GM19238 (cell line): ENCODE data around the gene CNTROB.

ENCODE experiments used
- DNase-seq: peaks from one replicate; pipeline ENCODE4 v3.0.0; 2011; ENCODE audit warnings: low spot score; ENCODE audit not compliant: insufficient read length

Gene CNTROB

GRCh38 chr17:7909089-7909488 is 22.9 kb upstream of the CNTROB start:
- DNase-seq = no peak

- no peak for DNase-seq
Observed at GRCh38 chr17:7910281-7910680, 21.7 kb upstream of the CNTROB start.

DNA sequence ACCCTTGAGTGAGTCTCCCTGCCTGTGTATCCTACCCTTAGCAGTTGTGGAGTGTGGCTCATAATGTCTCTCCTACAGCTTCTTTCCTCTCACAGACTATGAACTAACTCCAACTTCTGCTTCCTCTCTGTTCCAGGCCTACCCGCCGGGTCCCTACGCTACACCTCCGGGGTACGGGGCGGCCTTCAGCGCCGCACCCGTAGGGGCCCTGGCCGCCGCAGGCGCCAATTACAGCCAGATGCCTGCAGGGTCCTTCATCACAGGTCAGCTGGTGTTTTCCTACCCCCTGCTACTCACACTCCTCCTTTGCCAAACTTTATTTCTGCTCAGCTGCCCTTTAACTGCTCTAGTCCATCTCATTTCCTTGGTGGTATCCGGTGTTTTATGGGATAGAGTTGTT is 21.3 kb upstream of the CNTROB start:
- no peak for DNase-seq

DNA sequence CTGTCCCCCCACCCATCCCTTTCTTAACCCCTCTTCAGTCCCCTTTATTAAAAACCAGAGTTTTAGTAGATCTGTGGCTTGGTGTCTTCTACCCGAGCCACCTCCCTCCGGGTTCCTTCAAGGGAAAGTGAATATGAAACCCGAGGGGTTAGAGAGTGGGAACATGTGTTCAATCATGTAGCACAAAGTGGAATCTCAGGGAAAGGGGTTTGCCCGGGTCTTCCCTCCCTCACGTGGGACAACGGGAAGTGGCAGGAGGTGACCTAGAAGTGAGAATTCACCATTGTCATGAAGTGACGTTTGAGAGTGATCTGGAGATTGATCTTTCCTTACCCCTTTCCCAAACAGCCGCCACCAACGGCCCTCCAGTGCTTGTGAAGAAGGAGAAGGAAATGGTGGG is 20.9 kb upstream of the CNTROB start:
- no peak for DNase-seq

DNA sequence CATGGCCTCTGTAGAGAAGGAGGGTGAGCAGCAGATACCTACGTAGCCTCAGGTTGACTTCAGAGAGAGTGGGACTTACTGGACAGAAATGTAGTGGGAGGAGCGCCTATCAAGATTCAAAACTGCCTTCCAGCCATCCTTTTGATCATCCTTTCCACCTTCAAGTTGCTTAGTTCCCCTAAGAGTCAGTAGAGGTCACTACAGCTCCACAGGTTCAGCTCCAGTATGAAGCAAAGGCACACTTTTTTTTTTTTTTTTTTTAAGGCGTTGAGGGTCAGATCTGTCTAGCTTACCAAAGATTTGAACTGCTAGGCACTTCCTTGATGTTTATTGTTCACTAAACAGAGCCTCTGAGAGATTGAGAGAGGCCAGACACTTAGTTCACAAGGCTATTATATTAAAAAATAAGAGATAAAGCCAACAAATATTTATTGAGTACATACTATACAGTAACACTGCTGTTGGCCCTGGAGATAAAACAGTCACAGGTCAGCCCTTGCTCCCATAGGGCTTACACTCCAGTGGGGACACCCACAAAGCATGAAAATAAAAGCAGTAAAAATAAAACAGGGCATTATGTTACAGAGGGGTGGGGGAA is 19.0 kb upstream of the CNTROB start:
- peak; percentile 40 for DNase-seq

GRCh38 chr17:7915179-7915610 is 16.8 kb upstream of the CNTROB start:
- DNase-seq = no peak

- DNase-seq = peak; percentile 66
Observed at GRCh38 chr17:7915611-7916384, 16.2 kb upstream of the CNTROB start, which contains the start of gene RNF227. Gene RNF227 (minus strand): TSS chr17:7916289. CDS start chr17:7916195, 94 bp downstream.

DNA sequence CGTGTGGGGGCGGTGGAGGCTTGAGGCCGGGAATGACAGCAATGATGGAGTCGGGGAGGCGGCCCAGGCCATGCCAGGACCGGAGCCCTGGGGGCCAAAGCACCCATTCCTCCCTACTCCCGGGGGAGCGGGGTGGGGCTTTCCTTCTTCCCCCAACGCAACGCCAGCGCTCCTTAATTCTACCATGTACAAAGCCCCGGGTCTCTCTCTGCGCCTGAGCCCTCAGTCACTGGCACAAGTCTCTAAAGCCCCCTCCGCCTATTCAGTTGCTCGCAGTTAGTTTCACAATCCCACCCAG is 15.7 kb upstream of the CNTROB start:
- no peak for DNase-seq

GRCh38 chr17:7916808-7917207 is 15.2 kb upstream of the CNTROB start:
- no peak for DNase-seq

GRCh38 chr17:7922269-7922844 is 9.6 kb upstream of the CNTROB start:
- no peak for DNase-seq

- peak; percentile 73 for DNase-seq
Observed at GRCh38 chr17:7922845-7923628, 9.0 kb upstream of the CNTROB start.

- DNase-seq = no peak
Observed at GRCh38 chr17:7927596-7927995, 4.4 kb upstream of the CNTROB start.

DNA sequence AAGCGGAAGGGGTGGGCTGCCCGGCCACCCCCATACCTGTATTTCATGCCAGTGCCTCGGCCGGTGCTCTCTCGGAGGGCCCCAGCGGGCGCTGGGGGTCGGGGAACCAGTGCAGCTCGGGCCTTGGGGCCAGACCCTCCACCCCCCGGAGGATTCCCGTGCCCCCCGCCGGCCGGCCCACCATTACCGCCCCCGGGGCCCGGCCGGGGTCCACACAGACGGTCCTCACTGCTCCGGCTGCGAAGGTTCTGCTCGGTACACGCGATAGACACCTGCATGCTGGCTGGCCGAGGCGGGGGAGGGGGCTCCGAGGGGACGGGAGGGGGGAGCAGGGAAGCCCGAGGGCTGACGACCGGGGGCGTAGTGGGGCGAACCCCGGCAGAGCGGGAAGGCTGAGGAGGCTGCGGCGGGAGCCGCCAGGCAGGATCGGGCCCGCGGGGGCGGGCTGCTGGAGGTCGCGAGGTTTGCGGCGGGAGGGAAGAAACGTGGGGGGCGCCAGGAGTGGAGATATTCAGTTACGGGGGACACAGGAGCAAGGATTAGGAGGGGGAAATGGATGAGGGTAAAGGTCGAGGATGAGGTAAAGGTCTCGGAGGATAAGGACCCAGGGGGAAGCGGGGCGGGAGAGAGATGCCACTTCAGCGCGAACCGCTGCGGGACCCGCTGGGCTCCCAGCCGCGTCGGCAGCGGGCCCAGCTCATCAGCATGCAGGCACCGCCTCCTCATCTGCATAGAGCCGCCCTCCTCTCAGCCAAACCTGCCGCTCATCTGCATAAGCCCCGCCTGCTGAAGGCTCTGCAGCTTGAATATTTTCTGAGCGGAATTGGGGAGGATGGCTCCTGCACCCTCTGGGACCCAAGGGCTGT is 2.6 kb upstream of the CNTROB start, which contains the start of gene KCNAB3:
Gene KCNAB3, minus strand, starts transcription at position 699 of the 866 bp plus-strand sequence. Its CDS starts 421 bp downstream, at position 278.
- DNase-seq = no peak

DNA sequence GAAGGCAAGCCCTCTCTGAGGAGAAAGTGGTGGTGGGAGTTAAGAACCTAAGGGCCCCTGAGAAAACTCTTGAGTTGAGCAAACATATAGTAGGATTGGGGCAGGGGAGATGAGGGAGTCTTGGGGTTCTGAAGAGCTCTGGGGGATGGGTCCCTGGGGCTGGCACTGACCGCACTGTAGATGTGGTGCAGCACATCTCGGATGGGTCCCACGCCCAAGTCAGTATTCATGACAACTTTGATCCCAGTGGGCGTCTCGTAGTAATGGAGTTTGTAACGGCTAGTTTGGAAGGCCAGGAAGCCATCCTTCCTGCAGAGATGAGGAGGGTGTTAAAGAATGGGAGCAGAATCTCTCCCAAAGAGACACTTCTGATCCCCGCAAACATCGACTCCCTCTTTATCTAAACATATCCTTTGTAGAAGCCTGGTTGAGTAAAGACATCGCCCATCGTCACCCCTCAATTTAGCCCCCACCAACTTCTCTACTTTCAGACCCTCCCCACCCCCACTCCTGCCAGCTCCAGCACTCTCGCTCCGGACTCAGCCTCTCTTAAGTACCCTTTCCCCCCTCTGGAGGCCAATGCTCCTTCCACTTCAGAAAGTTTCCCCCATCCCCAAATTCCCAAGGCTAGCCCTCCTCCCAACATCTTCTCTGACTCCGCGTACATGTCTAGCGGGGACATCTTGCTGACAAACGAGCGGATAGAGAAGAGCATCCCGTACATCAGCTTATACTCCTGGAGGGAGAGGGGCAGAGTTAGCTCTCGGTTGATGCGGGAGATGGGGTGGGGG is 970 bp upstream of the CNTROB start:
- peak; percentile 29 for DNase-seq

- DNase-seq = peak; percentile 57
Observed at GRCh38 chr17:7932483-7932891, 481 bp downstream of the CNTROB start.

DNA sequence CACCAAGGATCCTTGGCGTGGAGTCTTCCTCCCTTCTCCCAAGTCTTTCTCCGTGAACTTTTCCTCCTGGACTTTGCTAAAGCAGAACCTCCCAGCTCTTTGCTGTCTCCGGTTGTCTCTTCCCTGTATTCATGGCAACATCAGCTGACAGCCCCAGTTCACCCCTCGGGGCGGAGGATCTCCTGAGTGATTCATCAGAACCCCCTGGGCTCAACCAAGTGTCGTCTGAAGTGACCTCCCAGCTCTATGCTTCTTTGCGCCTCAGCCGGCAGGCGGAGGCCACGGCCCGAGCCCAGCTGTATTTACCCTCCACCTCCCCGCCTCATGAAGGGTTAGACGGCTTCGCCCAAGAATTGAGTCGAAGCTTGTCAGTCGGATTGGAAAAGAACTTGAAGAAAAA is 943 bp downstream of the CNTROB start:
- peak; percentile 55 for DNase-seq

GRCh38 chr17:7935859-7936258 is 3.9 kb downstream of the CNTROB start:
- DNase-seq = no peak

GRCh38 chr17:7940034-7940433 is 8.0 kb downstream of the CNTROB start:
- DNase-seq = no peak

DNA sequence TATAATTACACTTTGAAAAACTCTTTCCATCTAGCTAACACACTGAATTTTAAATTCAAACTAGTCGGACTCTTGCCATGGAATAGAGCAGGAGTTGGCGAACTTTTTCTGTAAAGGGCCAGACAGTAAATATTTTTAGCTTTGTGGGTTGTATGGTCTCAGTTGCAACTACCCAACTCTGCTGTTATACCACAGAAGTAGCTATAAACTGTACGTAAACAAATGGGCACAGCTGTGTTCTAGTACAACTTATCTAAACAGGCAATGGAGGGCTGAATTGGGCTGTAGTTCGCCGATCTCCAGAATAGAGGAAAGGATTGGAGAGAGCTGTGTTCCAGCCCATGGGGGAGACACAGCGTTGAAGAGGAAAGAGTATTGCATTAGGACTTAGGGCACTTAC is 8.7 kb downstream of the CNTROB start:
- DNase-seq = no peak

- DNase-seq = no peak
Observed at GRCh38 chr17:7943291-7943690, 11.3 kb downstream of the CNTROB start.
